HG02852 (cell line): ENCODE results near the gene ALCAM.
"Not testable (repeated sequence)": the region's sequence is repeated elsewhere in the genome, so short reads cannot be mapped to it uniquely, and the experiment has no call there.

Experiments used
- ATAC-seq: cut with Tn5 transposase; IDR thresholded peaks from one replicate; pipeline ENCODE4 v1.9.1; 2021; ENCODE audit warnings: mild to moderate bottlenecking, moderate library complexity; ENCODE audit not compliant: unreplicated experiment

The ALCAM gene

DNA sequence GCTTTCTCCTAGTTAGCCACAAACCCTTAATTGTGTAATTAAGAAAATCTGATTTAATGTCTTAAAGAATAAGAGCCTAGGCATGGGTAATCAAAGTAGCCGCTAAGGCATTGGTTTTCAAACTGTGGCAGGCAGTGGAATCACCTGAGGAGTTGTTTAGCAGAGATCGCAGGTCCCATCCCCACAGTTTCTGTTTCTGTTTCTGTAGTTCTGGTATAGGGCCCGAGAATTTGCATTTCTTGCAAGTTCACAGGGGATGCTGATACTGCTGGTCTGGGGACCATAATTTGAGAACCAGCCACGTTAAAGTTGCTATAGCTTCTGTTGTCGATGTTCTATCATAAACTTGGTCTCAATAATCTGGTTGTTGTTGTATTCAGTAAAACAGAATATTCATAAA lies 204.3 kb downstream of the ALCAM start:
- no peak for ATAC-seq

GRCh38 chr3:105572501-105572900 lies 205.8 kb downstream of the ALCAM start:
- no peak for ATAC-seq

GRCh38 chr3:105579439-105579838 lies 212.7 kb downstream of the ALCAM start:
- ATAC-seq = no peak

- no peak for ATAC-seq
Observed at GRCh38 chr3:105580296-105580965, 213.7 kb downstream of the ALCAM start.

DNA sequence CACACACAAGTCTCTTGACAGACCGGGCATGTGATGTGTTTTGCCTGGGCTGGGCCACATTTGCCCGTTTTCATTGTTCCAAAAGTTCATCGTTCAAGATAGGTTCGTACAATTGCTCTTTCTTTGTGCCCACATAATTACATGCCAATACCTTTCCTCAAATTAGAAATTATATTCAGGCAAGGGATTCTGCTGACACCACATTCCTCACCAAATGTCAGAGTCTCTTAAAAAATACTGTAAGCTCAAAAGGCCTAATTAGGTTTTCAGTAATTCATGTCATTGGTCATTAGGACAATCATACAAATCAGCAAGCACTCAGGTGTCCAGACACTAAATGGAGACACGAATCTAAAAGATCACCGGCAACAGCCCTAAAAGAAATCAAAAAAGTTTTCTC lies 215.3 kb downstream of the ALCAM start:
- ATAC-seq = no peak

DNA sequence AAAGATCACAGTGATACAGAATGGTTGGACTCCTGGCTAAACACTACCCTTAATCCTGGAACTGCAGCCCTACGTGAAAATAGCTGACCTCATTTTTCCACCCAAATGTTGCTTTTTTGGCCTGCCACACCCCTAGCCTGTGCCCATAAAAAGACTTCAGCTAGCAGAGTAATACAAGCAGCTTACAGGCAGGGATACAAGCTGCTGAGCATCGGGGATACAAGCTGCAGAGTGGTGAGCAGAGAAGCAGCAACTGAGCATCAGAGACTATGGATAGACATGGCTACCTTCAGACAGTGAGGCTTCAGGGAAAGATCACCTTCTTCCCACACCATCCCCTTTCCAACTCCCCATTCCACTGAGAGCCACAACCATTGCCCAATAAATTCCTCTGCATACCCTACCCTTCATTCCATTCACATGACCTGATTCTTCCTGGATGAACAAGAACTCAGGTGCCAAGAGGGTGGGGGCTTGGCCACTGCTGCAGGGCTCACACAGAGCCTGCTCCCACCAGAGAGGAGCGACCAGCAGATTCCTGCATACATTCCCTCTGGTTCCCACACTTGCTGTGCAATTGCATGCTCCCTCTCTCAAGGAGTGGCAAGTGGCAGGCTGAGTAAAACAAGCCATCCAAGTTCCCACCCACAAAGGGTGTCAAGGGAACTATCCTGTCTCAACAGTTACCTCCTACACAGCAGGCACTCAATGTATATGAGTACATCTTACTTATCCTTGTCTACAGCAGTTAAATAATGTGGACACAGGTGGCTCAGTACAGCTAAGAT lies 217.5 kb downstream of the ALCAM start:
- no peak for ATAC-seq

GRCh38 chr3:105593315-105593714 lies 226.6 kb downstream of the ALCAM start:
- no peak for ATAC-seq

DNA sequence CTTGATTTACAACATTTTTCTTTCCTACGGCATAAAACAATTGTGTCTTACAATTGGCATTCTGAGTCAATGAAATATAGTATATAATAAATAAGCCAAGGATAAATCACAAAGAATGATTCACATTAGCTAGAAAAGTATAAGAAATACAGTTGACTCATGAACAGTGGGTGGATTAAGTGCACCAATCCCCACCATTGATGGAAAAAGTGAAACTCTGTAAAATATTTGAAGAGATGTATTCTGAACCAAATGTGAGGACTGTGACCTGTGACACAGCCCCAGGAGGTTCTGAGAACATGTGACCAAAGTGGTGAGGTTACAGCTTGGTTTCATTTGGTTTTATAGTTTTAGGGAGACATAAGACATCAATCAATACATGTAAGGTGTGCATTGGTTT lies 227.5 kb downstream of the ALCAM start:
- ATAC-seq = no peak

DNA sequence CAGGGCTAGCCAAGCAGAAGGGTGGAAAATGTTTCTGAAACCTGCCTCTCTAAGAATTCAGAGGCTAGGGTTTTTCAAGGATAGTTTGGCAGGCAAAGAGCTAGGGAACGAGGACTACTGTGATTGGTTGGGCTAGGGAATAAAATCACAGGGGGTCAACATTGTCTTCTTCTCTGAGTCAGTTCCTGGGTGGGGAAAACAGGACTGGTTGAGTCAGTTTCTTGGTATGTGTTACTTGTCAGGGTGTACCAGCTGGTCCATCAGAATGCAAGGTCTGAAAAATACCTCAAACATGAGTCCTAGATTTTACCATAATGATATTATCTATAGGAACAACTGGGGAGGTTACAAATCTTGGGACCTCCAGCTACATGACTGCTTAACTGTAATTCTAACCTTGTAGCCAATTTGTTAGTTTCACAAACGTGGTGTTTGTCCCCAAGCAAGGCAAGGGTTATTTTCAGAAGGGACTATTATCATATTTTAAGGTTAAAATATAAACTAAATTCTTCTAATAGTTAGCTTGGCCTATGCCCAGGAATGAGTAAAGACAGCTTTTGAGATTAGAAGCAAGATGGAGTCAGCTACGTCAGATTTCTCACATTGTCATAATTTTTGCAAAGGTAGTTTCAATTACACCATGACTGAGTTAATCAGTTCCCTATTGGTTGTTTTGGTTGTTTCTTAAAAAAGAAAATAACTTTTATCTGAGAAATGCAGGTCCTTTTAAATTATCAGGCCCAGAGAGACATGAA lies 231.5 kb downstream of the ALCAM start:
- ATAC-seq = no peak

GRCh38 chr3:105599350-105599749 lies 232.6 kb downstream of the ALCAM start:
- no peak for ATAC-seq

DNA sequence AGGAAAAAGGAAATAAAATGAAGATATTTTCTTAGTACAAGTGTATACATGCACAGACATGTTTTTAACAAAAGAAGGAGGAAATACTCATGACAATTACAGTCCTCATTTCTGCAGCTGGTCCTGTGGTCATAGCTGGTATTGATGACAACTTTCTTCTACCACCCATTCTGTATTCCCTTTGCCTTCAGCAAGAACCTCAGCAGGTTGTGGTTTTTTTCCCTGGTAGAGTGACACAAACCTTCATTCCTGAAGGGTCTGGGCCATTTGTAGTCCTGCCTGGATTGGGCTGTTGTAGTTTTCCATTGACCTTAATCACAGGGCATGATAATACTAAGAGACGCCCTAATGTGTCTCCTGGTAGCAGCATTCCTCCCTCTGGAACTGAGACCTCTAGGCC lies 235.0 kb downstream of the ALCAM start:
- not testable (repeated sequence) for ATAC-seq

DNA sequence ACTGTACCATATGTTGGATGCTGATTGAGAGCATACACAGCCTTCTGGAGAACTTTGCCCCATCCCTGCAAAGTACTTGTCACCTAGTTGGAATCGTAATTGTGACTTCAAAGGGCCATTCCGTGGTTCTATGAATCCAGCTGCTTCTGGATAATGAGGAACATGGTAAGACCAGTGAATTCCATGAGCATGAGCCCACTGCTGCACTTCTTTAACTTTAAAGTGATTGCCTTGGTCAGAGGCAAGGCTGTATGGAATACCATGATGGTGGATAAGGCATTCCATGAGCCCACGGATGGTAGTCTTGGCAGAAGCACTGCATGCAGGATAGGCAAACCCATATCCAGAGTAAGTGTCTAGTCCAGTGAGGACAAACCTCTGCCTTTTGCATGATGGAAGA lies 235.6 kb downstream of the ALCAM start:
- ATAC-seq = not testable (repeated sequence)

DNA sequence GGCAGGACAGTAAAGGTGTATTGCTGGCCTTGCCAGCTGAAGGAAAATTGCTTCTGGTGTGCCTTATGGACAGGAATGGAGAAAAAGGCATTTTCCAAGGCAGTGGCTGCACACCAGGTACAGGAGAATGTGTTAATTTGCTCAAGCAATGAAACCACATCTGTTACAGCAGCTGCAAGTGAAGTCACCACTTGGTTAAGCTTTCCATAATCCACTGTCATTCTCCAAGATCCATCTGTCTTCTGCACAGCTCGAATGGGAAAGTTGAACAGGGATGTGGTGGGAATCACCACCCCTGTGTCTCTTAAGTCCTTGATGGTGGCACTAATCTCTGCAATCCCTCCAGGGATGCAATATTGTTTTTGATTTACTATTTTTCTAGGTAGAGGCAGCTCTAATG lies 236.8 kb downstream of the ALCAM start:
- ATAC-seq = not testable (repeated sequence)

DNA sequence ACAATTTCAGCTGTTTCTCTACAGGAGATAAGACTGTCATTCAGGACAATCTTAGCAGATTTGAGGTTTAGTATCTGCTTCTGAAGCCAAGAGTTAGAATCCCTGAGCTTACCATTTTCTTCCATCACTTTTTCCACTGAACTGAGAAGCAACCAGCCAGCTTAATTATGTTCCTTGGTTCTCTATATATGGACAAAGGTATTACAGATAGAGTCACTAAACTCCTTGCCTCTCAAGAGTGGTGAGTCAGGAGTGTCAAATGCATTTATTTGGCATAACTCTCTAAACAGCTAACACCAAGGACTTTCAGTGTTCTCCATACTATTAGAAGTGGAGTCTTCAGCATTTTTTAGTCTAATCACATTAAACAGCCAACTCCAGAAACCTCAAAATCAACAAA lies 239.3 kb downstream of the ALCAM start:
- no peak for ATAC-seq

GRCh38 chr3:105608623-105609022 lies 241.9 kb downstream of the ALCAM start:
- no peak for ATAC-seq

DNA sequence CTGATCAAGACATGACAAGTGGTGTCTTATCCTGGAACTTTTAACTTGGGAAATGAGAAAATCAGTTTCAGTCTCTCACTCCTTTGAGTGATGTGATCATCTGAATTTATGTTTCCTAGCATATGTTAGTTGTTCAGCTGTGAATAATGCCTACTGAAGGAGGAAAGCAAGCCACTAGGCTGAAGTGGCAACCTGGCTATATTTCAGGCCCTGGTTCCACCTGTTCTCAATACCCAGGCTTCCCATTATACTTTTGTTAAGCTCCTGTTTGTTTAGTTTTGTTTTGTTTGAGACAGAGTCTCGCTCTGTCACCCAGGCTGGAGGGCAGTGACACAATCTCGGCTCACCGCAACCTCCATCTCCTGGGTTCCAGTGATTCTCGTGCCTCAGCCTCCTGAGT lies 243.8 kb downstream of the ALCAM start:
- no peak for ATAC-seq

GRCh38 chr3:105611304-105612192 lies 244.8 kb downstream of the ALCAM start:
- ATAC-seq = no peak

GRCh38 chr3:105613120-105613519 lies 246.4 kb downstream of the ALCAM start:
- ATAC-seq = no peak

DNA sequence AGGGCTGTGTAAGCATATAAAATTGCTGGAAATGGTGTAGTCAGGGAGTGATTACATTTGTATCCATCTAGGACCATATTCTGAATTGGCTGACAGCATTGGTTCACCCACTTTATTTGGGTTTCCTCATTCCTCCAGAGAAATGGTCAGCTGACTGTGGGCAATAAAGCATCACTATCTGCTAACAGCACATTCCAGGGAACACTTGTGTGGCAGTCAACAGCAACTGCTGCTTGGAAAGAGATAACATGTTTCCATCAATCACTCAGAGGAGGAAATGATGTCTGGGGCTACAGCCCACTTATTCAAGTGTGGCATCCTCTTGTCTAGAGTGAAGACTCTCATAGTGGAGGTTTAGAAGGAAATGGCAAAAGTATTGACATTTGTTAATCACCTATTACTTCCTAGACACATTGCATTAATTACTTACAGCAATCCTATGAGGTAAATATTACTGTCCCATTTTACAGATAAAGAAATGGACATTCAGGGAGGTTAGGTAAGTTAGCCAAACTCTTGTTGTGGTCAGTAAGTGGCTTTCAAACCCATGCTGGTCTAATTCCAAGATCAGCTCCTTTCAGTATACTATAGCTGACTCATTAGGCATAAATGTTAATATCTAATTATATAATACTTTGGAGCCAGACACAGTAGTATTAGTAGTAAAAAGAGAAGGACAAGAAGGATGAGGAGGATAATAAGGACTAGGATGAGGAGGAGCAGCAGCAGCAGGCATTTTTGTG lies 247.8 kb downstream of the ALCAM start:
- ATAC-seq = no peak

GRCh38 chr3:105615814-105616213 lies 249.1 kb downstream of the ALCAM start:
- no peak for ATAC-seq
